ENCODE results near the gene ABR. TPM values are rescaled to one million over a fixed set of nuclear protein-coding genes. Genes with fewer than 3 reads are reported as not detected.

ABR gene
- total and polyA plus RNA-seq, 2 donors from 2014 or later, result 18.7 to 116 TPM

DNA sequence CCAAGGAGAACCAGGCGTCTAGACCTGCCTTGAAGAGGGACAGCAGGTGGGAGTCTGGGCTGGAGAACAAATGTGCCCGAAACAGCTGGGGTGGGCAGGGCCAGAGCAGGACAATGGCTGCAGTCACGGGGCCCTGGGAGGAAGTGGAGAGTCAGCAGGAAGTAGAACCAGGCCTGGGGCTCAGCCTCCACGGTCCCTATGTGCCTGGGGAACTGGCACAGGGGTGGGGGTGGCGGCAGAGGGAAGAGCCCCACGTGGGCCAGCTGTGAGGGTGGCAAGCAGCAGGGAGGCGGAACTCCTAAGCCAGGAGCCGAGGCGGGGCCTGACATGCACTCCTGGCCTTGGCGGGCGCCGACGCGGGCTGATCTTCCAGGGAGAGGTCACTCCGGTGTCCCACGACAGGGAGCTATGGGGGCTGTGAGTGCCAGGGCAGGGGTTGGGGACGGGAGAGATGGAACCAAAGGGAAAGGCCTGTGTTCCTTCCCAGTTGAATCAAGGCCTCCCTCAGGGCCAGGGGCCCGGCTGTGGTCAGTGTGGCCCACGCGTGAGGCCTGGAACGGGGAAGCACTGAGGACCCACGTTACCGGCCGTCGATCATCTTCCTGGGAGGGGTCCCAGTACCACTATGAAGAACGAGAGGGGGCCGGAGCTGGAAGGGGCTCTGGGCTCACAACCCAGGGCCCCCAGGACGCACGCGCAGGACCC is 140.1 kb downstream of the ABR start:
- peaks cover 0 to 2% (median 0%) of the 10 kb centered on the region in 3 donors for H3K36me3 ChIP-seq (ENCODE audit: control insufficient read depth in 2 of 3, insufficient read depth in 3 of 3, low read length in 3 of 3)
- H3K4me1 ChIP-seq (ENCODE audit: control insufficient read depth in 2 of 3, insufficient read depth in 2 of 3, low read depth in 1 of 3, low read length in 3 of 3), result peaks cover 0 to 6% (median 0%) of the 10 kb centered on the region in 3 donors
- H3K9me3 ChIP-seq (ENCODE audit: control insufficient read depth in 2 of 3, insufficient read depth in 1 of 3, low read length in 3 of 3), result no peaks in the 10 kb centered on the region
- no peaks in the 10 kb centered on the region for H3K27me3 ChIP-seq (ENCODE audit: control insufficient read depth, insufficient read depth, low read length)
- intact Hi-C loops (cut with DNase I), result no loop called here
- no peak for TF ChIP-seq CTCF (IDR thresholded peaks at IDR 0.05; ENCODE audit: borderline replicate concordance, extremely low read depth, insufficient read depth)
- FAIRE-seq (no peak), DNase-seq (peak; percentile 61 to 88 (median 75))
- no peak overlapping the region for H3K4me3 ChIP-seq (ENCODE audit: low read length in 3 of 3)
- H3K9ac ChIP-seq (ENCODE audit: low read length in 3 of 3), result peak overlapping the region in 1 of 3 donors; percentile 19
- peak overlapping the region; percentile 54 to 67 for H3K27ac ChIP-seq (ENCODE audit: low read depth in 2 of 2, low read length in 2 of 2)

- H3K4me3 ChIP-seq (ENCODE audit: low read length in 3 of 3), result no peak overlapping the region
- peak in 3 of 5 donors; percentile 31 to 60 (median 41) for DNase-seq
- FAIRE-seq, result no peak
- no peak for TF ChIP-seq CTCF (IDR thresholded peaks at IDR 0.05; ENCODE audit: borderline replicate concordance, extremely low read depth, insufficient read depth)
- peak overlapping the region; percentile 4 to 54 for H3K27ac ChIP-seq (ENCODE audit: low read depth in 2 of 2, low read length in 2 of 2)
- peaks cover 0 to 6% (median 0%) of the 10 kb centered on the region in 3 donors for H3K4me1 ChIP-seq (ENCODE audit: control insufficient read depth in 2 of 3, insufficient read depth in 2 of 3, low read depth in 1 of 3, low read length in 3 of 3)
- H3K27me3 ChIP-seq (ENCODE audit: control insufficient read depth, insufficient read depth, low read length), result no peaks in the 10 kb centered on the region
- H3K9me3 ChIP-seq (ENCODE audit: control insufficient read depth in 2 of 3, insufficient read depth in 1 of 3, low read length in 3 of 3), result no peaks in the 10 kb centered on the region
- intact Hi-C loops (cut with DNase I), result no loop called here
- peaks cover 0 to 2% (median 0%) of the 10 kb centered on the region in 3 donors for H3K36me3 ChIP-seq (ENCODE audit: control insufficient read depth in 2 of 3, insufficient read depth in 3 of 3, low read length in 3 of 3)
- H3K9ac ChIP-seq (ENCODE audit: low read length in 3 of 3), result peak overlapping the region in 1 of 3 donors; percentile 19
Observed at GRCh38 chr17:1039123-1039507, 140.7 kb downstream of the ABR start.

DNA sequence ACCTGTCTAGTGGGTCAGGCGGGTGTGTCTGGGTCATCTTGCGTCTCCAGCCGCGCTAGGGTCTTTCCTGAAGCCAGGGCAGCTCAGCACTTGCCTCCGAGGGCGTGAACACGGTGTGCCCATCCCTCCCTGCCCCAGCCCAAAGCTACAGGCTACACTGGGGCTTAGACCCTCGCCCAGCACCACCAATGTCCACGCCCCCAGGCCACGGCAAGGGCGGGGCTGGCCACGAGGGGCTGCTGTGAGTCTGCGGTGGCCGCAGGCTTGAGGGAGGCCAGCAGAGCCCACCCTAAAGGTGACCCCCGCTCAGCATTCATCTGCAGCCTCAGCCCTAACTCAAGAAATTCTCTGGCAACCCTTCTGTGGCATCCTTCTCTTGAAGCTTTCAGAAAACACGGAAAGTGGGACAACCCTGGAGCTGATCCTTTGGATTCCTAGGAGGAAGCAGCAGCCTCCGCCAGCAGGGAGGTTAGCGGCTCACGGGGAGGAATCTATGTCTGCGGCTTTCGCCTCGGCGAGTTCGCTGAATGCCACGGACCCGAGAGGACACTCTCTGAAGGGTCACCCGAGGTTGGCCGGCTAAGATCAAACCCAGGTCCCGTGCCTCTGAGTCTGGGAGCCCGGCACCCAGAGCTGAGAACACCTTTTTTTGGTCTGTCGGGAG is 141.2 kb downstream of the ABR start:
- Histone ChIP-seq H3K9ac (ENCODE audit: low read length in 3 of 3) (no peak overlapping the region), H3K36me3 (ENCODE audit: control insufficient read depth in 2 of 3, insufficient read depth in 3 of 3, low read length in 3 of 3) (peaks cover 0 to 2% (median 0%) of the 10 kb centered on the region in 3 donors), H3K4me1 (ENCODE audit: control insufficient read depth in 2 of 3, insufficient read depth in 2 of 3, low read depth in 1 of 3, low read length in 3 of 3) (peaks cover 0 to 6% (median 0%) of the 10 kb centered on the region in 3 donors), H3K27me3 (ENCODE audit: control insufficient read depth, insufficient read depth, low read length) (no peaks in the 10 kb centered on the region), H3K9me3 (ENCODE audit: control insufficient read depth in 2 of 3, insufficient read depth in 1 of 3, low read length in 3 of 3) (no peaks in the 10 kb centered on the region), H3K27ac (ENCODE audit: low read depth in 2 of 2, low read length in 2 of 2) (peak overlapping the region in 1 of 2 donors; percentile 4), H3K4me3 (ENCODE audit: low read length in 3 of 3) (no peak overlapping the region)
- TF ChIP-seq CTCF (IDR thresholded peaks at IDR 0.05; ENCODE audit: borderline replicate concordance, extremely low read depth, insufficient read depth), result no peak
- FAIRE-seq (no peak), DNase-seq (peak in 4 of 5 donors; percentile 41 to 65 (median 58))
- intact Hi-C loops (cut with DNase I), result no loop called here
